Caco-2 (cell line): Measurements from ENCODE around the gene PACS1. TPM values are rescaled to one million over a fixed set of nuclear protein-coding genes. Genes with fewer than 3 reads are reported as not detected.

ENCODE experiments used
- BruUV-seq: library from RNA; stranded (reverse); fragments of 400-500 nt; replicated peaks from 2 replicates; lab custom pipeline; 2021; lab: Mats Ljungman, UMichigan
- CTCF ChIA-PET: fragments of 300-600 bp; sonication (Branson Sonifier 250); formaldehyde crosslinking; loops from one replicate; lab custom pipeline; 2022; ENCODE audit warnings: antibody characterized with exemption; lab: Charles Lee
- POLR2A ChIA-PET: fragments of 300-600 bp; sonication (Branson Sonifier 250); formaldehyde crosslinking; loops from one replicate; lab custom pipeline; 2022; ENCODE audit warnings: antibody characterized with exemption; lab: Charles Lee
- DNase-seq, 2 experiments: peaks; one replicate each; pipeline versions ENCODE4 v3.0.0 to v3.0.0-alpha.2; 2020 to 2022
- H3K27me3 ChIP-seq: replicated peaks from 2 replicates; pipeline ENCODE4 v1.6.0; 2011; ENCODE audit warnings: low read length; ENCODE audit not compliant: control insufficient read depth, insufficient read depth
- H3K36me3 ChIP-seq: 2 replicates; pipeline ENCODE4 v1.5.1; 2011; ENCODE audit warnings: low read length; ENCODE audit not compliant: control insufficient read depth, insufficient read depth
- H3K4me1 ChIP-seq: fragments of 250-450 bp; sonication (Bioruptor Pico); 2 replicates; pipeline ENCODE4 v1.5.1; 2020; ENCODE audit warnings: mild to moderate bottlenecking
- H3K4me3 ChIP-seq: 2 replicates; pipeline ENCODE4 v1.5.1; 2011; ENCODE audit warnings: low read depth, mild to moderate bottlenecking, control low read depth, low read length
- H3K9me3 ChIP-seq: fragments of 250-450 bp; sonication (Bioruptor Pico); 2 replicates; pipeline ENCODE4 v1.5.1; 2020; ENCODE audit warnings: mild to moderate bottlenecking, moderate library complexity
- H3K27ac Mint-ChIP-seq: one replicate; pipeline ENCODE4 v1.8.0; 2022; ENCODE audit warnings: mixed read lengths; ENCODE audit not compliant: unreplicated experiment
- H3K27me3 Mint-ChIP-seq: one replicate; pipeline ENCODE4 v1.8.0; 2022; ENCODE audit warnings: mixed read lengths; ENCODE audit not compliant: insufficient read depth, unreplicated experiment
- H3K36me3 Mint-ChIP-seq: one replicate; pipeline ENCODE4 v1.8.0; 2022; ENCODE audit warnings: mild to moderate bottlenecking, mixed read lengths; ENCODE audit not compliant: insufficient read depth, unreplicated experiment
- H3K4me1 Mint-ChIP-seq: one replicate; pipeline ENCODE4 v1.8.0; 2022; ENCODE audit warnings: low read depth, mixed read lengths; ENCODE audit not compliant: unreplicated experiment
- H3K4me3 Mint-ChIP-seq: one replicate; pipeline ENCODE4 v1.8.0; 2022; ENCODE audit warnings: mild to moderate bottlenecking, moderate library complexity, mixed read lengths; ENCODE audit not compliant: unreplicated experiment
- H3K9me3 Mint-ChIP-seq: one replicate; pipeline ENCODE4 v1.8.0; 2022; ENCODE audit warnings: mixed read lengths; ENCODE audit not compliant: unreplicated experiment
- CTCF ChIP-seq, 2 experiments: fragments of 200-600 bp in 1 of 2; IDR thresholded peaks; 1 replicate in 1 of 2; 2 replicates in 1 of 2; pipeline versions ENCODE4 v1.5.1 to v1.8.0; 2011 to 2022; ENCODE audit warnings: antibody characterized with exemption in 1 of 2, control low read depth in 1 of 2, inconsistent platforms in 1 of 2, low read depth in 1 of 2, low read length in 1 of 2, mild to moderate bottlenecking in 1 of 2, moderate library complexity in 1 of 2; ENCODE audit not compliant: insufficient read depth in 1 of 2, severe bottlenecking in 1 of 2, unreplicated experiment in 1 of 2
- intact Hi-C: fragments of 100-400 bp; cut with micrococcal nuclease; formaldehyde crosslinking; loops from one replicate; pipeline ENCODE4 v1.10.0; 2022; ENCODE audit not compliant: unreplicated experiment
- total RNA-seq: library from RNA; stranded (reverse); gene quantifications from 2 replicates; pipeline ENCODE4 v1.2.3, GENCODE V29; 2022

The PACS1 gene
- total RNA-seq, 1 experiment from 2014 or later: 82.2 TPM

DNA sequence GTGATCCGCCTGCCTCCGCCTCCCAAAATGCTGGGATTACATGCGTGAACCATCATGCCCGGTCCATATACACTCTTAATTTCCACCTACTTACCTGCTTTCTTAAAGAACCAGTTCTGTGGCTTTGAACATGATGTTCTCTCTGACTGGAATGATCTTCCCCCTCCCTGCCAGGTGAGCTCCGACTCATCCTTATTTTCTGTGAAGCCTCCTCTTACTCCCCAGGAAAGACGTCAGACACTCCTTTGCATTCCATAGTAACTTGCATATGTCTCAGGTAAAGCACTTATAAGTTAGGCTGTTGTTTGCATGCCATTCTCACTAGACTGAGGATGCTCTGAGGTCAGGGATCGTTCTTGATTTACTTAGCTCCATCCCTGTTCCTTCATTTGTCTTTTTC is 106.6 kb downstream of the PACS1 start:
- peaks cover 19% of the 10 kb centered on the region for H3K36me3 Mint-ChIP-seq
- H3K4me3 Mint-ChIP-seq: no peak overlapping the region
- no peaks in the 10 kb centered on the region for H3K9me3 Mint-ChIP-seq
- CTCF ChIA-PET: interaction anchor here (0.7 kb wide), 1 partner anchor 22 kb away, joined by 3 read pairs; no protein-coding TSS in a partner anchor
- no TSS peak for BruUV-seq
- no peak for DNase-seq
- no peaks in the 10 kb centered on the region for H3K27me3 Mint-ChIP-seq
- POLR2A ChIA-PET: interaction anchor here (0.6 kb wide), 2 partner anchors 50 to 58 kb away, joined by 4 to 6 read pairs; no protein-coding TSS in a partner anchor
- no peak for TF ChIP-seq CTCF (IDR thresholded peaks at IDR 0.05; ENCODE audit: insufficient read depth in 1 of 2, low read depth in 1 of 2, low read length in 1 of 2, severe bottlenecking in 1 of 2, unreplicated experiment in 1 of 2)
- H3K27ac Mint-ChIP-seq: no peak overlapping the region
- no peaks in the 10 kb centered on the region for H3K36me3 ChIP-seq
- no peaks in the 10 kb centered on the region for H3K9me3 ChIP-seq
- peaks cover 7% of the 10 kb centered on the region for H3K4me1 ChIP-seq
- no peak overlapping the region for H3K4me3 ChIP-seq
- H3K4me1 Mint-ChIP-seq: peaks cover 27% of the 10 kb centered on the region
- intact Hi-C loops: no loop called here
- H3K27me3 ChIP-seq: no peaks in the 10 kb centered on the region

- no peak overlapping the region for H3K4me3 ChIP-seq
- CTCF ChIA-PET: no interaction called here
These were observed 108.1 kb downstream of the PACS1 start for GRCh38 chr11:66178183-66178582.

GRCh38 chr11:66178871-66179270 is 108.8 kb downstream of the PACS1 start:
- Histone ChIP-seq H3K27me3 (no peaks in the 10 kb centered on the region), H3K4me3 (no peak overlapping the region), H3K36me3 (no peaks in the 10 kb centered on the region), H3K9me3 (no peaks in the 10 kb centered on the region), H3K4me1 (peaks cover 12% of the 10 kb centered on the region)
- TF ChIP-seq CTCF (IDR thresholded peaks at IDR 0.05; ENCODE audit: insufficient read depth in 1 of 2, low read depth in 1 of 2, low read length in 1 of 2, severe bottlenecking in 1 of 2, unreplicated experiment in 1 of 2): no peak
- no peaks in the 10 kb centered on the region for H3K9me3 Mint-ChIP-seq
- POLR2A ChIA-PET: no interaction called here
- no TSS peak for BruUV-seq
- peaks cover 6% of the 10 kb centered on the region for H3K36me3 Mint-ChIP-seq
- DNase-seq: no peak
- no peaks in the 10 kb centered on the region for H3K27me3 Mint-ChIP-seq
- H3K4me3 Mint-ChIP-seq: no peak overlapping the region
- CTCF ChIA-PET: no interaction called here
- H3K4me1 Mint-ChIP-seq: peaks cover 23% of the 10 kb centered on the region
- no peak overlapping the region for H3K27ac Mint-ChIP-seq
- intact Hi-C loops: no loop called here

More at GRCh38 chr11:66178183-66178582, 108.1 kb downstream of the PACS1 start:
- no peak overlapping the region for H3K4me3 Mint-ChIP-seq
- Histone ChIP-seq H3K9me3 (no peaks in the 10 kb centered on the region), H3K4me1 (peaks cover 12% of the 10 kb centered on the region), H3K27me3 (no peaks in the 10 kb centered on the region), H3K36me3 (no peaks in the 10 kb centered on the region)
- POLR2A ChIA-PET: no interaction called here
- no peak for DNase-seq
- no peak for TF ChIP-seq CTCF (IDR thresholded peaks at IDR 0.05; ENCODE audit: insufficient read depth in 1 of 2, low read depth in 1 of 2, low read length in 1 of 2, severe bottlenecking in 1 of 2, unreplicated experiment in 1 of 2)
- H3K9me3 Mint-ChIP-seq: no peaks in the 10 kb centered on the region
- H3K36me3 Mint-ChIP-seq: peaks cover 12% of the 10 kb centered on the region
- intact Hi-C loops: no loop called here
- no peak overlapping the region for H3K27ac Mint-ChIP-seq
- no TSS peak for BruUV-seq
- H3K4me1 Mint-ChIP-seq: peaks cover 23% of the 10 kb centered on the region
- no peaks in the 10 kb centered on the region for H3K27me3 Mint-ChIP-seq
